Hindlimb muscle (tissue), 1 donor: ENCODE results near the gene TBX2. TPM values are rescaled to one million over a fixed set of nuclear protein-coding genes. Genes with fewer than 3 reads are reported as not detected.
"Not testable (repeated sequence)": the region's sequence is repeated elsewhere in the genome, so short reads cannot be mapped to it uniquely, and the experiment has no call there.

Experiments used
- DNase-seq: peaks from one replicate; pipeline ENCODE4 v3.0.0-alpha.2; 2013
- polyA plus RNA-seq: library from polyadenylated mRNA; unstranded; fragments of 120-200 nt; gene quantifications from one replicate; pipeline ENCODE4 v1.2.1, GENCODE V29; 2013; ENCODE audit not compliant: insufficient read length

TBX2 gene
- polyA plus RNA-seq, 1 donor = 12.2 TPM

DNA sequence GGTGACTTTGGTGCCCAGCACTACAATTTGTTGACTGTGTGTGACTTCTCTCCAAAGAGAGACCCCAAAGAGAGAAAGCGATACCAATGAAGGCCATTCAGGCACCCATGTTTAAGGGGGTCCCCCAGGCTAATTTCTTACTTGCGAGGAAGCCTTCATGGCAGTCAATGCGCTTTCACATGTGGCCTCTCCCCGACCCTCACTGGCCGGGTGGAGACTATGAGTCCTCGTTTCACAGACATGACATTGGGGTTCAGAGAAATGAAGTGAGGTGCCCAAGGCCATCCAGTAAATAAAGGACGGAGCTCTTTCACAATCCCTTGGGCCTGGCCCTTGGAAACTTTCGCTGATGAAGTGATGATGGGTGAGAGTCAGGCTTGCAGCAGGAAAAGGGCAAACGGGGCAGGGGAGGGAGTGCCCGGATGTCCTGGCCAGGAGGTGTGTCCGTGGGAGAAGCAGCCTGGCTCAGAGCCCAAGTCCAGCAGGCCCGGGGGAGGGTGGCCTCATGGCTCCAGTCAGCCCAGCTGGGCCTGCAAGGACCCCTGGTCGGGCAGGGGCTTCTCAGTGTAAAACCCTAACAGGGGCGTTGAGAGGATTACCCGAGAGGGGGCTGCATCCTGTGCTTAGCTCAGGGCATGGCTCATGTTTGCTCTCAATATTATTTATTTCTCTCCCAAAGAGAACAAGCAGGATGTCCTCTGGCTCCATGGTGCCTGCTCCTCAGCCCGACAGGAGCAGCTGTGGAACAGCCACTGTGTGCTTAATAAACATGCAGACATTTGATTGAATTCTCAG, 14.7 kb downstream of the TBX2 start:
- no peak for DNase-seq

DNA sequence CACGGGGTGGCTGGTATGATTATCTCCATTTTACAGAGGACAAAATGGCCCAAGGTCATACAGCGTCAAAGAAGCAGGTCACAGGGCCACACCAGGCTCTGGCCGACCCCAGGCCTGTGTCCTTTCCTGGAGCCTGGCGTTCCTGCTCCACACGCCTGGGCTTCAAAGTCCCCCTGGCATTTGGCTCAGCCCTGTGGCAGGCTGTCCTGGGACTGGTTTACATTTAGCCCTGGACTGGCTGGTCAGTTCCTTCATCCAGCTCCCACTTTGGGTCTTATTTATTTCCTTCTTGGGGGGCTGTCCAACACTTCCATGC, 15.3 kb downstream of the TBX2 start:
- DNase-seq = no peak

DNA sequence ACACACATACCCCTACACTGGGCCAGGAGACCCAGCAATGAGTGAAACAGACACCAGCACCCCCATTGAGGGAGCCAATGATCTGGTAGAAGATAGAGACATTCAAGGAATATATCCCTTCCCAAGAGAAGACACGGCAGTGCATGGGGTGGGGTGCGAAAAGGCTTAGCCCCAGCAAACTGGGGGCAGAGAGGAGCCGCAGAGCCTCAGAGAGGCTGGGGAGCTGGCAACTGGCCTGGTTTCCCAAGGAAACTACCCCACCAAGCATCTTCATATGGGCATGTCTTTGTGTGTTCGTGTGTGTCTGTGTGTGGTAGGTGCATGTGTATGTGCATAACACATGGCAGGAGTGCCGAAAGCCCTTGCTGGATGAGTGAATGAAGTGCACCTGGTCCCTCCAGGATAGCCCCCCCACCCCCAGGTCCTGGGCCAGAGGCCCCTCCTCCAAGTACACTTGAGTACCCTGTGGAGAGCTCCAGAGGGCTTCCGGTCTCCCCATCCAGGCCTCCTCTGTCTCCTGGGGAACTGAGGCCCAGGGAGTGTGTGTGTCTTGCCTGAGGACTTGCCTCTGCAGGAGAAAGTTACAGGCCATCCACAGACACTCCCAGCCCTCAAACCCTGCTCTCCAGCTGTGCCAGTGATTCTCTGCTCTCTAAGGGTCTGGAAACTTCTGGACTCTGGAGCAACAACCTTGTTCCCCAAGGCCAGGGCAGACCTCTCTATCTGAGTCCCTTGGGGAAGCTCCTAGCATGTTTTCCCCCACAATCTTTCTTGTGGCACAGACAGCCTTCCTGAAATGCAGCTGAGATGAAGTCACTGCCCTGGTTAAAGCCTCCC, 15.9 kb downstream of the TBX2 start:
- DNase-seq = no peak

DNA sequence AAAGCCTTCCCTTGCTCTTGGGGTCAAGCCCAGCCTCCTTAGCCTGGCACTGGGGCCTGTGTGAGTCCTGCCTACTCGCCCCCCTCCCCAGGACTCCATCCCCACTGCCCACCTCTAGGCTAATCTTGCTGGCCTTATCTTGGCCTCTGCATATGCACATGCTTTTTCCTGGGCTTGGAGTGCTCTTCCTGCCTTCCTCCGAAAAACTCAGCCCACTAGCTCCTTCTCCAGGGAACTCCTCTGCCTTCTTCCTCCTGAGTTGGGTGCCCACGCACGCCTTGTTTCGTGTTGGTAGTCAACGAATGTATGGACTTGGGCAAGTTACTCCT, 16.5 kb downstream of the TBX2 start:
- DNase-seq = no peak

DNA sequence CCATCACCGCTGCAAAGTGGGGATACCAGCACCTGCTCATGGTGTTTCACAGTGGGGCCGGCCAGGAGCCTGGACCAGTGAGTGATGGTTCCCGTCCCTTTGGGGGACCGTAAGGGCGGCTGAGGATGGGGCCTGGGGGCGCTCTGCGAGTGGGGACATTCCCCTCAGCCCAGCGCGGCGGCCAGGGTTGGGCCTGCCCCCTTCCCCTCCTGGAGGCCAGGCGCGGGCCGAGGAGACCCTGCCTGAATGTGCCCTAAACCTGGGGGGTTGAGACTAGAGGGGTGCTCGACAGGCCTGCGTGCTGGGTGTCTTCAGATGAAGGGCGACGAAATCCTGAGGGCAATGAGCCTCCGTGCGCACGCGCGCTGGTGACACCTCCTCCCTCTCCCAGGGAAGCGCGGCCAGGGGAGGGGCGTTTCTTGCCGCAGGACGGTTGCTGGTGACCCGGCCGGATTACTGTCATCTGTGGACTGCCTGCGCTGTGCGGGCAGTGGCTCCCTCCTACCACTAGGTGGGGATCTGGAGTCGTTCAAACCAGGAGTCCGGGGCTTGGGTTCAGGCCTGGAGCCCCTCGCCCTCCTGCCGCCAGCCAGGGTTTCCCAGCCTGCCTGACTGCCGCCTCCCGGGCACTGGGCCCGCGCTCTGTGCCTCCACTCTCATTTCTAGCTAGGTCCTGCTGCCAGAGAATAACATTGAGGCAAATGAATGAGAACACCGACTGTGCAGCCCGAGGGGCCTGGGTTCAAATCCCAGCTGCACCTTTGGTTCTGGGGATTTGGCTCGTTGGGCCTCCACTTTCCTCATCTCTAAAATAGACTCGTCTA, 17.1 kb downstream of the TBX2 start:
- peak; percentile 91 for DNase-seq

DNA sequence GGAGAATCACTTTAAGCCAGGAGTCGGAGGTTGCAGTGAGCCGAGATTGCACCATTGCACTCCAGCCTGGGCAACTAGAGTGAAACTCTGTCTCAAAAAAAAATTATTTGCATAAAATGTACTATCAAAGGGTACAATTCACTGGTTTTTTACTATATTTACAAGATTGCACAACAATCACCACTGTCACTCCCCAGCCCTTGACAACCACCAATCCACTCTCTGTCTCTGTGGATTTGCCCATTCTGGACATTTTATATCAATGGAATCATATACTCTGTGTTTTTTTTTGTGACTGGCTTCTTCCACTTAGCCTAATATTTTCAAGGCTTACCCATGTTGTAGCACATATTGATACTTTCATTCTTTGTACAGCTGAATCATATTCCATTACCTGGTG, 18.8 kb downstream of the TBX2 start:
- no peak for DNase-seq

DNA sequence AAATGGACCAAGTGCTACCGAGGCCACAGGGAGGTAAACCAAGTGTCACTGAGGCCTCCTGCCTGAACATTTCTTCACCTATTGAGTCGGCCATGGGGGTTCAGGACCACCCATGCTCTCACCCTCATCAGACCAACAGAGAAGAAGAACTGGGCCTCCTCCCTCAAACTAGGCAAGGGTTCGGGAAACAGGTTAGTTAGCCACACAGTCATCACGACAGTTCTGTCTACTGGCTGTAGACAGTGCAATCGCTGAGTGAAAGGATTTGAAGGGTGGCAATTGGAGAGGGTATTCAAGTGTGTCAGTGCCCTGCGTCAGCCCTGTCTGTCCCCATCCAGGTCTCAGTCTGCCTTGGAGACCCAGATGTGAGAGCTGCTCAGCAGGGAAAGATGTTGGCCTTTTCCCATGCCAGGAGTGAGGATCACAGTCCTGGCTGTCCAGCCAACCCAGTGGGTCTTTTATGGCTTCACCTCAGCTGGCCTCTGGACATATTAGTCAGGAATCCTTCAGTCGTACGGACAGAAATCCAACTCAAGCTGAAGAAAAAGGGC, 19.9 kb downstream of the TBX2 start:
- DNase-seq = no peak

DNA sequence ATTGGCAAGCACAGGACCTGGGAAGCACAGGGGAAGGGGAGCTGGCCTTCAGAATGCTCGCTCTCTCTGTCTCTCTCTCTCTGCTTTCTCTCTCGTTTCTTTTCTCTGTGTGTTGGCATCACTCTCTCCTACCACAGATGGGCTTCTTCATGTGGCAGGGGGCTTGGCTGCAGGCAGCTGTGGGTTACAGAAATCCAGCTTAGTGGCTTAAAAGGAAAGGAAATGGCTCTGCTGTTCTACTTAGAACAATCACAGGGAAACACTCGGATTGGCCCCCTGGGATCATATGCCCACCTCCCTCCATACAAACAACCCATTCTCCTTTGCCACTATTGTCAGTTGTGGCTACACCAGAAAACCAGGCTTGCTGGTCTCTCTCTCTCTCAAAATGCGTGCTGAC, 20.4 kb downstream of the TBX2 start:
- DNase-seq = no peak

DNA sequence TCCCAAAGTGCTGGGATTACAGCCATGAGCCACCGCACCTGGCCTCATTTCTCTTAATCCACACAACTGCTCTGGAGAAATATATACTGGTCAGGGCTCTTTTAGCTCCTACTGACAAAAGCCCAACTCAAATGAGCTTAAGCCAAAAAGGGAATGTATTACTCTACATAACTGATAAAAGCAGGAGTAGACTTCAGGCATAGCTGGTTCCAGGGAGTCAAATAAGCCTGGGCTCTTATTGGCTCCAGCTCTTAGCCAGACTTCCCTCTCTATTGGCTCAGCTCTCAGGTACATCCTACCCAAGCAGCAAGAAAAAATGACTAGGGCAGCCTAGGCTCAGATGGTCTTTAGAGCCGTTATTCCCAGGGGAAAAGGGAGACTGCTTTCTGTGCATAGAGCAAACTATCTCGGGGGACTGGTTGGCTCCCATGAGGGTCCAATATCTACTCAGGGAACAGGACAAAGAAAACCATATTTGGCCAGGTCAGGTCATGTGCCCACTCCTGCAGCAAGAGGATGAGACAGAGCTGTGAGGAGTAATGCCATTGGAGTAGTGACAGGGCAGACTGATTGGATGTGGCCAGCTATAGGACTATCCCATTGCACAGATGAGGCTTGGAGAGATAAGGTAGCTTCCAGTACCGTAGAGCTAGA, 21.2 kb downstream of the TBX2 start:
- no peak for DNase-seq

DNA sequence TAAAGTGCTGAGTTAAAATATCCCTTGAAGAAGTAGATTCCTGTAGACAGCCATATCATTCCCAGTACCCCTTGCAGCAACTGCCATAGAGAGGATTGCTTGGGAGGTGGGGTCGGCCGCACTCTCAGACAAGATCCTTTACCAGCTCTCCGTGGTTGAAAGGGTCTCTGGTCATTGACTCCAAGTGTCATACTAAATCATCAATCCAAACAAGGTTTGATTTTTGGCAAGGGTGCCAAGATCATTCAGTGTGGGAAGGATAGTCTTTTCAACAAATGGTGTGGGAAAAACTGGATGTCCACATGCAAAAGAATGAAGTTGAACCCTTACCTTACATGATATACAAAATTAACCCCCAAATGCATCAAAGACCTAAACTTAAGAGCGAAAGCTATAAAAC, 21.8 kb downstream of the TBX2 start:
- no peak for DNase-seq

DNA sequence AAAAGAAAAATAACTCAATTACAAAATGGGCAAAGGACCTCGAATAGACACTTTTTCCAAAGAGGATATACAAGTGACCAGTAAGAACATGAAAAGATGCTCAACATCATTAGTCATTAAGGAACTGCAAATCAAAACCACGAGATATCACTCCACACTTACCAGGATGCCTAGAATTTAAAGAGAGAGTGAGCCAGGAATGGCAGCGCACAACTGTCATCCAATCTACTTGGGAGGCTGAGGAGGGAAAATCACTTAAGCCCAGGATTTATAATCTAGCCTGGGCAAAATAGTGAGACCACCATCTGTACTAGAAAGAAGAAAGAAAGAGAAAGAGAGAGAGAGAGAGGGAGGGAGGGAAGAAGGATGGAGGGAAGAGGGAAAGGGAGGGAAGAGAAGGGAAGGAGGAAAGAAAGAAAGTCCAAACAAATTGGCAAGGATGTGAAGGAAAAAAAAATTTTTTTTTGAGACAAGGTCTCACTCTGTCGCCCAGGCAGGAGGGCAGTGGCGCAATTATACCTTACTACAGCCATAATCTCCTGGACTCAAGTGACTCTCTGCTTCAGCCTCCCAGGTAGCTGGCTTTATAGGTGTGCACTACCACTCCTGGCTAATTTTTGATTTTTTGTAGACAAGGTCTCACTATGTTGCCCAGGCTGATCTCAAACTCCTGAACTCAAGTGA, 22.6 kb downstream of the TBX2 start:
- no peak for DNase-seq

DNA sequence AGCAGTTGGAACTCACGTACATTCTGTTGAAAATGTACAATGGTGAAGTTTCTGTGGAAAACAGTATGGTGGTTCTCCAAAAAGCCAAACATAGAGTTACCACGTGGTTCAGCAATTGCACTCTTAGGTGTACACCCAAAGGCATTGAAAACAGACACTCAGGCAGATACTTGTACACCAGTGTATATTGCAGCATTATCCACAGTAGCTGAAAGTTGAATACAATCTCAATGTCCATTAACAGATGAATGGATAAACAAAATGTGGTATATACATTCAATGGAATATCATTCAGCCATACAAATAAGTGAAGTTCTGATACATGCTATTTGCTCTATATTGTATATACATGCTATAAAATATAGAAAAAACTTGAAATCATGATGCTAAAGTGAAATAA, 23.2 kb downstream of the TBX2 start:
- DNase-seq = no peak

DNA sequence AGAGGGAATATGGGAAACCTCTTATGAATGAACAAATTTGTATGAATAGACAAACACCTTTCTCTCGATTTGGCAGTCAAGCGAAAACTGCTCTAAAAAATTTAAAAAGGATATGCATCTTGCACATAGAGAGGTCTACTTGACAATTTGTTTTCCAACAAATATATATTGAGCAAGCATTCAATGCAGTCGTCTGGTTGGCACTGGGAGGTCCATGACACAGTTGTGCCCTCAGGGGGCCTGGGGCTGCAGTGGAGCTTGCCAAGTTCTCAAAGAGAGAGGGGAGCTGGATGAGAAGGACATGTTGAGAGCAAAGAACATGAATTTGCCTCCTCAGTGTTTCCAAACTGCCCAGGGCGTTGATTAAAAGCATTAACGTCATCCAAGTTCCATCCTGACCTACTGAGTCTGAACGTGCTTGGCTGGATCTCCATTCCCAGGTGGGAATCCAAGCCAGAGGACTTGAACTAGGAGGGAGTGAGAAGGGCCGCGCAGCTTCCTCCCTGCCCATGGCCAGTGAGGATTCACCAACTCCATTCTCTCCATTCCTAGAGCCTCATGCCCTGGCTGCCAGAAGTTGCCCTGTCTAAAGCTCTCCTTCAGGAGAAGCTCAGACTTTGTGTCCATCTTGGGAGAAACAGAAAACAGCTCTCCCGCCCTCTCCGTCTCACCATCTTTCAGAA, 24.5 kb downstream of the TBX2 start:
- no peak for DNase-seq

DNA sequence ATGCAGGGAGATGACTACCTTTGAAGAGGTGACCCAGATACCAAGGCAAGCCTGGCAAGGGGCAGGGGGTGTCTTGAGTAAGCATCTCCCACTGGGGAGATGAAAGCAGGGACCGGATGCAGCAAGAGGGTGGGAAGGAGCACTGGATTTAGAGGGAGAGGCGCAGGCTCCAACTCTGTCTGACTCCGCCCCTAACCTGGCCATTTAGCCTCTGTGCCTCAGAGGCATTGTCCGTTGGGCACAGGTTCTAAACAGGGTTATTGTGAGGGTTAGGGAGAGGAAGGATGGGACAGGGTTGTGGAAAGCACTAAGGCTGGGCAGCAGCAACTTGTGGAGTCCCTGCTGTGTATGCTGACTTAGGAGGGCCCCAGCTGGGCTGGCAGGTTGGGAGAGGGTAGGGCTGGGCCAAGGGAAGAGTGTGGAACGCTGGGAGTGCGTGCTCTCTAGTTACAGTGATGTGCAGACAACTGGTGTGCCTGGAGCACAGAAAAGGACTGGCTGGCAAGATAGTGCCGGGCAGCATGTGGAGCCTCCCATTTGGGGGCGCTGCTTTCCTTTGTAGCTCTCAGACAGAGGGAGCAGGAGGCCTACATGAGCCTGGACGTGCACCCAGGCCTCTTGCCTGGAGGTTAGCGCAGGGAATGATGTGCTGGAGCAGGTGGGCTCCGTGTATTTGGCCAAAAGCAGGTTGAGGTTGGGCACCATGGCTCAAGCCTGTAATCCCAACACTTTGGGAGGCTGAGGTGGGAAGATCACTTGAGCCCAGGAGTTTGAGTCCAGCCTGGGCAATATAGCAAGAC, 26.2 kb downstream of the TBX2 start:
- DNase-seq = no peak

DNA sequence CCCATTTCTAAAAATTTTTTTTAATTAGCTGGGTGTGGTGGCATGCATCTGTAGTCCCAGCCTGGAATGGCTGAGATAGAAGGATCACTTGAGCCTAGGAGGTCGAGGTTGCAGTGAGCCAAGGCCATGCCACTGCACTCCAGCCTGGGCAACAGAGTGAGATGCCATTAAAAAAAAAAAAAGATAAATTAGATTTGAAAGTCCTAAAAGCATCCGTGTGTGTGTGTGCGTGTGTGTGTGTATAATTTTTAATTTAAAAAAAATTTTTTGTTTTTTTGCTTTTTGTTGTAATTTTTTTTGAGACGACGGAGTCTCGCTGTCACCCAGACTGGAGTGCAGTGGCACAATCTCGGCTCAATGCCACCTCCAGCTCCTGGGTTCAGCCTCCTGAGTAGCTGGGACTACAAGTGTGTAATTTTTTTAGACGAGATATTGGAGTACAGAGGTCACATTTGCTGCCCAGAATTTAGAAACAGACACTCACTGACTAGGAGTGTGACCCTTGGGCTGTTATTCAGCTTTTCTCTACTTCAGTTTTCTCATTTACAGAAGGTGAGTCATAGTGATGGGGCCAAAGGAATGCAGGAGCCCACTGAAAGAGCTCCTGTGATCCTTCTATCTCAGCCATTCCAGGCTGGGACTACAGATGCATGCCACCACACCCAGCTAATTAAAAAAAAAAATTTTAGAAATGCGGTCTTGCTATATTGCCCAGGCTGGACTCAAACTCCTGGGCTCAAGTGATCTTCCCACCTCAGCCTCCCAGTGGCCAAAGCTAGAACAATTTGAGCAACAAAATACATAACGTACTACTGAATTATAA, 27.1 kb downstream of the TBX2 start:
- DNase-seq = no peak

DNA sequence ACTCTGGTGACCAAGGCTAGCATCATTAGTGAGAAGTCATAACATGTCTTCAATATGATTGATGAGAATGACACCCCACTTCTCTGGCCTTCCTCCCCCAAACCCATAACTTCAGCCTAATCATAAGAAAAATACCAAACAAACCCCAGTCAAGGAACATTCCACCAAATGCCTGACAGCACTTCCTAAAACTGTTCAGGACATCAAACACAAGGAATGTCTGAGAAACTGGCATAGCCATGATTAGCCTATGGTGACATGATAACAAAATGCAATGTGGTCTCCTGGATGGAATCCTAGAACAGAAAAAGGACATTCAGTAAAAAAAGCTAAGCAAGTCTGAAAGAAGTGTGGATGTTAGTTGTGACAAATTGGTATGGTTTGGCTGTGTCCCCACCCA, 27.9 kb downstream of the TBX2 start:
- no peak for DNase-seq

DNA sequence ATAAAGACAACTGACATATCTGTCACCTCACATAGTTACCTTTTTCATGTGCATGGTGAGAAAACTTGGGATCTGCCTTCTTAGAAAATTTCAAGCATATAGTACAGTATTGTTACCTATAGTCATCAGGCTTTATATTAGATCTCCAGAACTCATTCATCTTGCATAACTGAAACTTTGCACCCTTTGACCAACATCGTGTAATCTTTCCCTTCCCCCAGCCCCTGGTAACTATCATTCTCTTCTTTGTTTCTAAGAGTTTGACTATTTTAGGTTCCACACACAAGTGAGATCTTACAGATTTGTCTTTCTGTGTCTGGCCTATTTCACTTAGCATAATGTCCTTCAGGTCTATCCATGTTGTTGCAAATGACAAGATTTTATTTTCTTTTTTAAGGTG, 29.6 kb downstream of the TBX2 start:
- DNase-seq = no peak

DNA sequence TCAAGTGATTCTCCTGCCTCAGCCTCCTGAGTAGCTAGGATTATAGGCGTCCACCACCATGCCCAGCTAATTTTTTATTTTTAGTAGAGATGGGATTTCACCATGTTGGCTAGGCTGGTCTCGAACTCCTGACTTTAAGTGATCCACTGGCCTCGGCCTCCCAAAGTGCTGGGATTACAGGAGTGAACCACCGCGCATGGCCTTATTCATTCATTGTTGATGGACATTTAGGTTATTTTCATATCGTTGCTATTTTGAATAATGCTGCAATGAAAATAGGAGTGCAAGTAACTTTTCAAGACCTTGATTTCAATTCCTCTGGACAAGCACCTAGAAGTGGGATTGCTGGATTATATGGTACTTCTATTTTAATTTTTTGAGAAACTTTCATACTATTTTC, 30.2 kb downstream of the TBX2 start:
- DNase-seq = not testable (repeated sequence)

DNA sequence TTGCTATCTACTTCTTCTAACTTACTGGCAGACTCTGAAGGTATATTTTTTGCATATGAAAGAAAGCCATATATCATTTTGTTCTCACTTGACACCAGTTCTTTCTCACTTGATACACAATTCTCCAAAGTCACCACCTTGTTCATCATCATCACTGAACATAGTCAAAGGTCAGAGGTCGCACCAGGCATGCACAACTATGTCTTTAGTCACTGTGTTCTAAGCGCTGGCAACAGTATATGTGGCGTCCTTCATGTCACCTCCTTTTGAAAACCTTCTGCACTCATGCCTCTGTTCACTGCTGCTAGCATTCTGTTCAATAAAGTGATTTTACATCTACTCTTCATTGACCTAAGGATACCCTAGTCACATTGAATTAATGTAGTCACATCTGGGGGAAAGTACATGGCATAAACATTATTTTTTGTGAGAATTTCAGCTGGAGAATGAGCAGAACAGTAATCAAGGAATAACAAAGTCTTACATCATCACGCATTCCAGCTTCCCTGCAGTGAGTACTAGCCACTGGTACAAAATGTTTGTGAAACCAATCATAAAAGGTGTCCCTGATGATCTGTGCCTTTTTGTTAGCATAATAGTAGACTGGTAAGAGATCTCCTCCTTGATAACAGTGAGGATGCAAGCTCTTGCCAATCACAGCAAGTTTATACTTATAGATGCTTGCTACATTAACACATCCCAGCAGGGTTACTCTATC, 32.1 kb downstream of the TBX2 start:
- no peak for DNase-seq
